NCI-H2227 (cell line): ENCODE results near the gene RBM47.
"Not testable (repeated sequence)": the region's sequence is repeated elsewhere in the genome, so short reads cannot be mapped to it uniquely, and the experiment has no call there.

Experiments
- DNase-seq: peaks from one replicate; lab custom pipeline; 2025; ENCODE audit not compliant: unreplicated experiment; lab: John Stamatoyannopoulos, UW

The RBM47 gene

DNA sequence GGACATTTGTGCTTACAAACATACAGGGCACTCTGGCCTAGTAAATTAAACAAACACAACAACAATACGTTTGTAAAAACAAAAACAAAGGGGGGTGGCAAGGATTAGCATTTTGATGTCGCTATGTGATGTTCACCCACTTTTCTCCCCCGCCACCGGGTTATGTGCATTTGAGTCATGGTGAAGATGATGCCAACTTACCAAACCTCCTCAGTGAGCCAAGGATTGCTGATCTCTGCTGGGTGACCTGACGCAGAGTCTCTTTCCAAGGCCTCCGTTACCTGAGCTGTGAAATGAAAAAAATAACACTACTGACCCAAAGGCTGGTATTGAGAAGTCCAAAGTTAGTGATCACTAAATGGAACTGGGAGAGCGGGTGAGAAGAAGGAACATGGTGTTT, 85.4 kb downstream of the RBM47 start:
- DNase-seq: no peak

DNA sequence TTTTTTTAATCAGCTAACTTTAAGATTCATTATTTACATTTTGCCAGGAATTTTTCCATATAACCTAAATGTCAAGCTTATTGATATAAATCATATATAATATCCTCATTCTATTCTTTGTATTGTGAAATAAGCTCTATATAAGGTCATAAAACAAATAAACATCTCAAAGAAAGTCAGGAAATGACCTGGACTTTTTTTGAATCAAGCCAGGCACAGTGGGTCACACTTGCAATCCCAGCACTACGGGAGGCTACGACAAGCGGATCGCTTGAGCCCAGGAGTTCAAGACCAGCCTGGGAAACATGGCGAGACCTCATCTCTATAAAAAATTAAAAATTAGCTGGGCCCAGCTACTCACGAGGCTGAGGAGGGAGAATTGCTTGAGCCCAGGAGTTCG, 88.9 kb downstream of the RBM47 start:
- no peak for DNase-seq

DNA sequence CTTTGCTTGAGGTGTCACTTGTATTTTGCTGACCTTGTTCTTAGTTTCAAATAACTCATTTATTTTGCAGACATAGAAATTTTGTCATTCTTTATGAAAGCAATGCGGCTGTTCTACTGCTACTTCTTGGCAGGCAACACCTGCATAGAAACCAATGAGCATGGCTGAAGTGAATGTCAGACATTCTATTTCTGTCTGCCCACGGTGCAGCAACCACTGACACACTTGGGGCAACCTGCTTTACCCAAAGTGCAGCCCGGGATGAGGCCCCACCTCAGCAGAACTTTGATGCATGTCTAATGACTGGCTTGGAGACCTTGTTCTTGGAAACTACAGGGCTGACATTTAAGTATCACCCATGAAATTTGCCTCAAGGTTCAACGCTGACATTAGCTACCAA, 93.6 kb downstream of the RBM47 start:
- no peak for DNase-seq

- no peak for DNase-seq
These were observed 98.0 kb downstream of the RBM47 start for GRCh38 chr4:40531636-40532023.

DNA sequence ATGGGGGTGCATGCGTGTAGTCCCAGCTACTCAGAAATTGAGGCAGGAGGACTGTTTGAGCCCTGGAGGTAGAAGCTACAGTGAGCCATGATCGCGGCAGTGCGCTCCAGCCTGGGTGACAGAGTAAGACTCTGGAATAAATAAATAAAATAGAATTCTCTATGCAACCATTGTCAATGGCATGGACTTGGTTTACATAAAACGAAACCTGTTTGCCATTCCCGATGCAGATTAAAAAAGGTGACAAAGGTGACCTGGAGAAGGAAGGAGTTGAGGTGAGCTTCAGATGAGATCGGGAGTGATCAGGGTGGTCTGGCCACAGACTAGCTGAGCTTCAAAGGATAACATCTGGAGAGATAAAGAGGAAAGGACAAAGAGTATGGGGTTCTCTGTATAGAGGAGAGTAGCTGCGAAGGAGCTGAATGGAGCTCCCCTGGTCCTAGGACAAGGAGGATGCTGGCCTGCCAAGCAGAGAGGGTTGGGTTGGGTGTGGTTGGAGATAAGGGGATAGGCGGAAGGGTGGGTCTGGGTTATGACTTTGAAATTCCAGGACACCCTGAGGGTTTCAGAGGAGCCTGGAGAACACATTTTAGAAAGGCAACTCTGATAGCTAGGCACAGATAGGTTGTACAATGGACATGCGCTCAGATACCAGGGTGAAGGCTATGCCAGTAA, 98.6 kb downstream of the RBM47 start:
- no peak for DNase-seq

DNA sequence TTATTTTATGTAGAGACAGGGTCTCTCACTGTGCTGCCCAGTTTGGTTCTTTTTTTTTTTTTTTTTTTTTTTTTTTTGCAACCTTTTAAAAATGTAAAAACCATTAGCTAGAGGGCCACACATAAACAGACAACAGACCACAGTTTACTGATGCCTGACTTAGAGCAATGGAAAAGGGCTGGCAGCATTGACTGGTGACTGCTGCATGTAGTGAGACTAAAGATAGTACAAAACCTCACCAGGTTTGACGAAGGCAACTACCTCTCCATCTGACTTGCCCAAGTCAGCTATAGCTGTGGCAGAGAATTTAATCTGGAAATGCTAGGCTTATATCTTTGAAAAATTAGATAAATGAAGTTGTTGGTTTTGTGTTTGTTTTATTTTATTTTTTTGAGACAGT, 102.9 kb downstream of the RBM47 start:
- no peak for DNase-seq

DNA sequence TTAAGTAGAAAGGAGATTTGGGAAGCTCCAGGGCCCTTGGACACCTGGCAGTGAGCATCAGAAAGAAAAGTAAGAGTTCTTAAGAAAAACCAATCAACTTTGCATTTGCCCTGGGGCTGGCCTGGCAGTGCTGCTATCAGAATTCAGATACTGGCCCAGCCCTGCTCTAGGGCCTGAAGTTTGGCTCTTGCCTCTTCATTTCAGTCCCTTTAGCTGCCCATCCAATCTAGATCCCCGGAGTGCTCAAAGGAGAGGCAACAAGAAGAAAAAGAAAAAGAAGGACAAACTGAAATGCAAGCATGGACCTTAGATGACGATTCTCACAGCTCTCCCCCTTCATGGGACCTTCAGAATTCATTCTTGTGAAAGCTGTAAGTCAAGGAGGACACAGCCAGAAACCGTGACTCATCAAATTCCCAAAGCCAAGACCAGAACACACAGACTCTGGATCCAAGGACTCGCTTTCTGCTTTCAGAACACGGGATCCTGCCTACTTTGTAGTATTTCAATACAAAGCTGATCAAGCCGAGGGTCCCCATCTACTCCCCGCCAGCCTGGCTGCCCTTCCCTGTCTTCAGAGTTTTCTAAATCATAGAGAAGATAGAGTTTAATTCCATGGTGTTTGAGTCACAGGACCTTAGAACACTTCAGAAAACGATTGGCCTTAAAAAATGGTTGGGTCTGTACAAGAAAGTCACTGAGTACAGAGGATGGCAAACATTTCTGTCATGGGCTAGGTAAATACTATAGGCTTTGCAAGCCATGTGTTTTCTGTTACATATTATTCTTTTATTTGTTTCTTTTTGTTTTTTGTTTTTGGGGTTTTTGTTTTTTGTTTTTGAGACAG, 103.7 kb downstream of the RBM47 start:
- DNase-seq: no peak

- DNase-seq: no peak
These were observed 105.2 kb downstream of the RBM47 start for GRCh38 chr4:40524366-40525041.

DNA sequence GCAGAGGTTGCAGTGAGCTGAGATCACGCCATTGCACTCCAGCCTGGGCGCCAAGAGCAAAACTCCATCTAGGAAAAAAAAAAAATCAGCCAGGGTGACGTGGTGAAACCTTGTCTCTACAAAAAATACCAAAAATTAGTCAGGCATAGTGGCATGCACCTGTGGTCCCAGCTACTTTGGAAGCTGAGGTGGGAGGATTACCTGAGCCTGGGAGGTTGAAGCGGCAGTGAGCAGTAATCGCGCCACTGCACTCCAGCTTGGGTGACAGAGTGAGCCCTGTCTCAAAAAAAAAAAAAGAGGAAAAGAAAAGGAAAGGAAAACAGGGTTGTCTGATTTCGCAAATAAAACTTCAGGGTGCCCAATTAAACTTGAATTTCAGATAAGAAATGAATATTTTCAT, 106.1 kb downstream of the RBM47 start:
- DNase-seq: no peak

DNA sequence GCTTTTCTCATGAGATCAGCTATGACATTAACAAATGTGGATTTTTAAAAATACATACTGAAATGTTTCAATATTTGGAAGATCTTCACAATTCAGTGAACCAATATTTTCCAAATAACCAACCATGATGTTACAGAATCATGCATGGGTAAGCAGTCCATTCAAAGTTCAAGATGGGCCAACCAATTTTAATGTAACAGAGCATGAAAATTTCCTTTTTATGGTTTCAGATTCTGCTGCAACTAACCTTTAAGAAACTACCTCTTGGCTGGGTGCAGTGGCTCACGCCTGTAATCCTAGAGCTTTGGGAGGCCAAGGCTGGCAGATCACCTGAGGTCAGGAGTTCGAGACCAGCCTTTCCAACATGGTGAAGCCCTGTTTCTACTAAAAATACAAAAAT, 107.7 kb downstream of the RBM47 start:
- no peak for DNase-seq

DNA sequence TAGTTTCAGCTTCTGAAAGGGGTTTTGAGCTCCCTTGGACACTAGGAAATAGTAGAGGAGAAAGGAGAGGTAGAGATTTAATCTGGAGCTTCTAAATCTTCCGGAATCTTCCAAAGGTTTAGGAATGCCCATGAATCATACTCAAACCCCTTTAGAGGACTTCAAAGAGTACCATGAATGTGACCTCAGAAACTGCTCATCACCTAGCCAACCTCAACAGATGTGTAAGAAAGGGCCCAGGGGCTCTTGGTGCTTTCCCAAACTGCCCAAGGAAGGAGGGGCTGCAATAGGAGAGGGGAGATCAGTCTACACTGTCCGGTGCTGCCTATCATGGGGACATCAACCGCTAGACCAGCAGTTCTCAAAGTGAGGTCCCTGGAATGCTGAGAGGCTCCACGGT, 109.1 kb downstream of the RBM47 start:
- DNase-seq: no peak

DNA sequence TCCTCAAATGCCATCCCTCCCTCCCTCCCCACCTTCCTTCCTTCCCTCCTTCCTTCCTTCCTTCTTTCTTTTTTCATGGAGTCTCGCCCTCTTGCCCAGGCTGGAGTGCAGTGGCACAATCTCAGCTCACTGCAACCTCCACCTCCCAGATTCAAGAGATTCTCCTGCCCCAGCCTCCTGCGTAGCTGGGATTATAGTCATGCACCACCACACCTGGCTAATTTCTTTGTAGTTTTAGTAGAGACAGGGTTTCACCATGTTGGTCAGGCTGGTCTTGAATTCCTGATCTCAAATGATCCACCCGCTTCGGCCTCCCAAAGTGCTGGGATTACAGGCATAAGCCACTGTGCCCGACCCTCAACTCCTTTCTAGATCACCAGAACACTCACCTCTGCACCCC, 112.6 kb downstream of the RBM47 start:
- DNase-seq: not testable (repeated sequence)

DNA sequence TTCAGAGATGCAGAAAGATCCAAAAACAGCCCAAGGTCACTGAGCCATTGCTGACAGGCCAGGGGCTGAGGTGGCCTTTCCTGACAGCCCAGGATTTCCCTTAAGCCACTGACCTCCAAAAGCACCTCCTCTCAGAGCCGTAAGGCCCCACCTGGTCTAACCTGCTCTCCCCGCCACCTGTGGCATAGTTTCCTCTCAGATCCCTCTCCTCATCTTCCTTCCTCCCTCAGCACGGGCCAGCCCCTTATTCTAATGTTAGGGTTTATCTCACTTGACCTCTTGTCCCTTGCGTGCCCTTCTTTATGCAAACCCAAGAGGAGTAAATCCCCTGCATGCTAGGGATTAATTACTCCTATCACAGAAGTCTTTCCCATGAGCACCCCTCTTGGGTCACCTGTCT, 113.0 kb downstream of the RBM47 start:
- no peak for DNase-seq

DNA sequence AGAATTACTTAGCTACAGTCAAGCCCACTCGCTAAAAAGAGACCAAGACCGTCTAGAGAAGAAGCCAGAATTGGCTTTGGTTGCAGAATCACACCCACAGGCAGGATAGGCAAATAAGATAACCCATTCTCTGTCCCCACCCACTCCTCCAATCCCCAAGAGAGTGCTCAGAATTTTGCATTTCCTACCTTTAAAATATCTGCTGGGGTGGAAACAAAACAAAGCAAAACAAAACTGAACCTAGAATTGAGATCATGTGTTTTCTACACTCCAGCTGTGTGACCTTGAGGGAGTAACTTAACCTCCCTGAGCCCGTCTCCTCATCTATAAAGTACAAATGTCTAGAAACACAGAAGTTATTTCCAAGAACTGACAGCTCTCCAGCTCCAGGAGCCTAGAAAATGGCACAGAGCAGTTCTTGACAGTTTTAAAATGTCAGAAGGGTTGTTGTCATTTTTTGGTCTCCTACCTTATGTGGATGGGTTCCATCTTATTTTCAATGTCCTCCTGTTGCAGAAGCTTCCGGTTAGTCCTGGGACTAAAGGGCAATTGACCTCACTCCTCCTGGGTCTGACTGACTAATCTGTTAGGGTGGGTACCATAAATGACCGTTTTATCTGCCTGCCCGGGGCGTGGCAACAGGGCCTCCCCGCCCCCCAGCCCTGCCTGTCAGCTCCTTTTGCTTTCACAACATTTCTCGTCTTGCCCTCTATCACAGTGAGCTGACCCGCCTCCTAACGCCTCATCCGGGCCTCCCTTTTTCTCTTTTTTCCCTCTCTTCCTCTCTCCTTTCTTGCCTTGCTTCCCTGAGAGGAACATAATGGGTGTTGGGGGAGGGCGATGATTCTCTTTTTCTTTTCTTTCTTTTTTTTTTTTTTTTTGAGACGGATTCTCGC, 114.0 kb downstream of the RBM47 start:
- peak; percentile 8 for DNase-seq

DNA sequence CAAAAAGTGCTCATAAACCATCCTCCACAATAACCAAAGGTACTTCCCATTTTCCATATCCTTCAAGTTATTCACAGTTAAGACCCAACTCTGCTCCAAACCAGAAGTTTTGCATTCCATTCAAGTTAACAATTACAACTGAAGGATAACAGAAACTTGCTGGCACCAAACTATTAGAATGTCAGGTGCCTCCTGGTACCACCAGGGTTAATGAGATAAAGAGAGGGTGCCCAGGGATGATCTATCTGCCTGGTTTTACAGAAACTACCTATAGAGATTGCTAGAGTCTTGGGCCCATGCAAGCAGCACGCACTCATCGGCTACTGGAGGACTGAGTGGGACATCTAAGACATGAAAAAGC, 114.6 kb downstream of the RBM47 start:
- no peak for DNase-seq

GRCh38 chr4:40514497-40514951, 115.1 kb downstream of the RBM47 start:
- DNase-seq: no peak

GRCh38 chr4:40511036-40511614, 118.5 kb downstream of the RBM47 start:
- DNase-seq: no peak

DNA sequence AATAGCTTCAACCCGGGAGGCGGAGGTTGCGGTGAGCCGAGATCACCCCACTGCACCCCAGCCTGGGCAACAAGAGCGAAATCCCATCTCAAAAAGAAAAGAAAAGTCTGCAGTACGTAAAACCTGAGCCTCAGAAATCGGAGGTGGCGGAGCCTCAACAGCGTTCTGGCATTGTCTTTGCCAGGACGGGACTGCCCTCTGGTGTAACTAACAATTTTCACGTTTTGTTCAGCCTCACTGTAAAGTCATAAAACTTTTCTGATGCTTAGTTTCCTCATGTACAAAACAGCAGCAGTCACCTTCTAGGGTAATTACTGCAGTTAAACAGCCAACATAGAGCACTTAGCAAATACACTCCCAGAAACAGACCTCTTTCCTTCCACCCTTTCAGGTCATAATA, 121.7 kb downstream of the RBM47 start:
- DNase-seq: no peak

DNA sequence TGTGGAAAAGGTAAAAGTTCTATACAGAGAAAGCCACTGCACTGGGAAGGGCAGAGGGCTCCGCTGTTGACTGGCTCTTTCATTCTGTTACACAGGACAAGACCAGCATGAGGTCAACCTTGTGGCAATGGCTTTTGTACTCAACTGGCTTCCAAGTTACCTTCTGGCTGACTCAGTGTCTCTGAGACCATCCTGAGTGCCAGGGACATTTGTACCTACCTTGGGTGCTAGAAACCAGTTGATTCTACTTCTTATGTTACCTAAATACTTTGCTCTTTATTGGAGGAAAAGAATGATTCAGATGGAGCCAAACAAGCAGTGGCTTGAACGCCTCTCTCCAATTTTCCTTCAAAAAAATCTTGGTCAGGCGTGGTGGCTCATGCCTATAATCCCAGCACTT, 123.2 kb downstream of the RBM47 start:
- no peak for DNase-seq

GRCh38 chr4:40506066-40506465, 123.6 kb downstream of the RBM47 start:
- no peak for DNase-seq

- no peak for DNase-seq
These were observed 126.7 kb downstream of the RBM47 start for GRCh38 chr4:40502934-40503333.
